ENCODE data around the gene RGS8. TPM values are rescaled to one million over a fixed set of nuclear protein-coding genes. Genes with fewer than 3 reads are reported as not detected.

Gene RGS8
- total RNA-seq, 3 donors from 2014 or later = not detected

GRCh38 chr1:182670032-182670749 lies 14.2 kb downstream of the RGS8 start:
- no peak for TF ChIP-seq CTCF (IDR thresholded peaks at IDR 0.05)
- no peaks in the 10 kb centered on the region for H3K36me3 ChIP-seq (ENCODE audit: low read depth)
- intact Hi-C loops (cut with DNase I, micrococcal nuclease) = no loop called here
- no peaks in the 10 kb centered on the region for H3K4me1 ChIP-seq (ENCODE audit: low read depth)
- H3K9me3 ChIP-seq = no peaks in the 10 kb centered on the region
- no peak overlapping the region for H3K4me3 ChIP-seq
- no peak for DNase-seq
- no peak for ATAC-seq

- no peak overlapping the region for H3K4me3 ChIP-seq
- no peaks in the 10 kb centered on the region for H3K9me3 ChIP-seq
- no peaks in the 10 kb centered on the region for H3K36me3 ChIP-seq (ENCODE audit: low read depth)
- intact Hi-C loops (cut with DNase I, micrococcal nuclease) = no loop called here
- DNase-seq = no peak
- TF ChIP-seq CTCF (IDR thresholded peaks at IDR 0.05) = no peak
- no peak for ATAC-seq
- no peaks in the 10 kb centered on the region for H3K4me1 ChIP-seq (ENCODE audit: low read depth)
These were observed 15.1 kb downstream of the RGS8 start for GRCh38 chr1:182669266-182669665.

- DNase-seq (no peak), ATAC-seq (no peak)
- Histone ChIP-seq H3K4me3 (no peak overlapping the region), H3K36me3 (ENCODE audit: low read depth) (no peaks in the 10 kb centered on the region), H3K4me1 (ENCODE audit: low read depth) (no peaks in the 10 kb centered on the region), H3K9me3 (no peaks in the 10 kb centered on the region)
- intact Hi-C loops (cut with DNase I, micrococcal nuclease) = no loop called here
- TF ChIP-seq CTCF (IDR thresholded peaks at IDR 0.05) = no peak
These were observed 15.8 kb downstream of the RGS8 start for GRCh38 chr1:182668521-182669054.

- ATAC-seq = no peak
- Histone ChIP-seq H3K36me3 (ENCODE audit: low read depth) (no peaks in the 10 kb centered on the region), H3K4me3 (no peak overlapping the region), H3K9me3 (no peaks in the 10 kb centered on the region), H3K4me1 (ENCODE audit: low read depth) (no peaks in the 10 kb centered on the region)
- intact Hi-C loops (cut with DNase I, micrococcal nuclease) = no loop called here
- TF ChIP-seq CTCF (IDR thresholded peaks at IDR 0.05) = no peak
- DNase-seq = no peak
These were observed 16.4 kb downstream of the RGS8 start for GRCh38 chr1:182667848-182668505.

GRCh38 chr1:182666706-182667105 lies 17.7 kb downstream of the RGS8 start:
- intact Hi-C loops (cut with DNase I, micrococcal nuclease) = no loop called here
- Histone ChIP-seq H3K4me1 (ENCODE audit: low read depth) (no peaks in the 10 kb centered on the region), H3K36me3 (ENCODE audit: low read depth) (no peaks in the 10 kb centered on the region), H3K4me3 (no peak overlapping the region), H3K9me3 (no peaks in the 10 kb centered on the region)
- no peak for DNase-seq
- TF ChIP-seq CTCF (IDR thresholded peaks at IDR 0.05) = no peak
- no peak for ATAC-seq
